Neutrophil (primary cell): ENCODE results near the gene POLR2B.

Source experiments
- H3K27ac ChIP-seq: fragments of 200-600 bp; sonication (generic); 2 replicates; pipeline ENCODE4 v1.5.1; 2016; ENCODE audit warnings: mild to moderate bottlenecking, moderate library complexity
- H3K27me3 ChIP-seq: fragments of 200-600 bp; sonication (generic); 2 replicates; pipeline ENCODE4 v1.6.0; 2016; ENCODE audit warnings: mild to moderate bottlenecking
- H3K36me3 ChIP-seq: fragments of 200-600 bp; sonication (generic); 2 replicates; pipeline ENCODE4 v1.5.1; 2017
- H3K4me1 ChIP-seq, 2 experiments: fragments of 200-600 bp in 1 of 2; sonication (generic) in 1 of 2; 1 replicate in 1 of 2; 2 replicates in 1 of 2; pipeline versions ENCODE4 v1.5.1 to v1.6.1; 2013 to 2016; ENCODE audit warnings: low read depth in 1 of 2, low read length in 1 of 2, mild to moderate bottlenecking in 1 of 2, moderate library complexity in 1 of 2; ENCODE audit not compliant: control insufficient read depth in 1 of 2, insufficient read depth in 1 of 2
- H3K4me3 ChIP-seq, 2 experiments: fragments of 200-600 bp in 1 of 2; sonication (generic) in 1 of 2; 1 replicate in 1 of 2; 2 replicates in 1 of 2; pipeline ENCODE4 v1.5.1; 2013 to 2016; ENCODE audit warnings: low read depth in 1 of 2, low read length in 1 of 2, mild to moderate bottlenecking in 1 of 2, moderate library complexity in 1 of 2
- H3K9me3 ChIP-seq: fragments of 200-600 bp; sonication (generic); 2 replicates; pipeline ENCODE4 v1.5.1; 2016
- TF ChIP-seq, protein P1 (sequence below): fragments of 200-600 bp; sonication (generic); IDR thresholded peaks from 2 replicates; pipeline ENCODE4 v1.5.1; 2016; ENCODE audit warnings: antibody characterized with exemption

Gene POLR2B

DNA sequence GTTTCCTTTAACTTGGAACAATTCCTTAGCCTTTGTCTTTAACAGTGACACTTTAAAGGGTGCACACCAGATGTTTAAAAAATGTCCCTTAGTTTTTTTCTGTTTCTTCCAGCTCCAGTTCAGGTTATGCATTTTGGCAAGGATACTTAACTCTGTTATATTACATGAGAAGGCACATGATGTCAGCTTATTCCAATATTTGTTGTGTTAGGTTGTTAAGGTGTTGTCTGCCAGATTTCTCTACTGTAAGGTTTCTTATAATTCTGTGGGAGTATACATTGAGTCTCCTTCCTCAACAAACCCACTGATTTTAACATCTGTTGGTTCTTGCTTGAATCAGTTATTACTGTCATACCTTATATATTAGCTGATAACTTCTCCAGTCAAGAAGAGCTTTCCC lies 37.7 kb upstream of the POLR2B start:
- peaks cover 19% of the 10 kb centered on the region for H3K36me3 ChIP-seq
- H3K4me3 ChIP-seq, result no peak overlapping the region
- no peaks in the 10 kb centered on the region for H3K4me1 ChIP-seq
- H3K27ac ChIP-seq, result no peak overlapping the region
- TF ChIP-seq, protein P1, sequence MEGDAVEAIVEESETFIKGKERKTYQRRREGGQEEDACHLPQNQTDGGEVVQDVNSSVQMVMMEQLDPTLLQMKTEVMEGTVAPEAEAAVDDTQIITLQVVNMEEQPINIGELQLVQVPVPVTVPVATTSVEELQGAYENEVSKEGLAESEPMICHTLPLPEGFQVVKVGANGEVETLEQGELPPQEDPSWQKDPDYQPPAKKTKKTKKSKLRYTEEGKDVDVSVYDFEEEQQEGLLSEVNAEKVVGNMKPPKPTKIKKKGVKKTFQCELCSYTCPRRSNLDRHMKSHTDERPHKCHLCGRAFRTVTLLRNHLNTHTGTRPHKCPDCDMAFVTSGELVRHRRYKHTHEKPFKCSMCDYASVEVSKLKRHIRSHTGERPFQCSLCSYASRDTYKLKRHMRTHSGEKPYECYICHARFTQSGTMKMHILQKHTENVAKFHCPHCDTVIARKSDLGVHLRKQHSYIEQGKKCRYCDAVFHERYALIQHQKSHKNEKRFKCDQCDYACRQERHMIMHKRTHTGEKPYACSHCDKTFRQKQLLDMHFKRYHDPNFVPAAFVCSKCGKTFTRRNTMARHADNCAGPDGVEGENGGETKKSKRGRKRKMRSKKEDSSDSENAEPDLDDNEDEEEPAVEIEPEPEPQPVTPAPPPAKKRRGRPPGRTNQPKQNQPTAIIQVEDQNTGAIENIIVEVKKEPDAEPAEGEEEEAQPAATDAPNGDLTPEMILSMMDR, result no peak
- H3K27me3 ChIP-seq, result no peaks in the 10 kb centered on the region
- H3K9me3 ChIP-seq, result no peaks in the 10 kb centered on the region

DNA sequence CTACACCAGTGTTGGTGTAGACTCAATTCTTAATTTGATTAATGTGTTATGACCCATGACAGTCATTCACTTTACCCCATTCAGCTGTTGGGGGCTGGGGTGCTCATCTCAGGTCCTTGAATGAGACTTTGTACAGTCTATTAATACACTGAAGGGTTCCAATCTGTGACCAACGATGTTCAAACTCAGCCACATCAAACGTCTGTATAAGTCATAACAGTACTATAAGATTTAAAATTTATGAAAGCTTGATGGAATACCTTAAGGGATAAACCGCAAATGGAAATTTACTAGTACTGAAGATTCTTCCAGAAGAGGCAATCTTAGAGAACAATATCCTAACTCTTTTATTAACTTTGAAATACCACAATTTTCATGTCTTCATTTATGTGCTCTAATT lies 37.3 kb upstream of the POLR2B start:
- H3K27ac ChIP-seq, result no peak overlapping the region
- no peaks in the 10 kb centered on the region for H3K27me3 ChIP-seq
- peaks cover 18% of the 10 kb centered on the region for H3K36me3 ChIP-seq
- no peaks in the 10 kb centered on the region for H3K4me1 ChIP-seq
- no peaks in the 10 kb centered on the region for H3K9me3 ChIP-seq
- TF ChIP-seq, protein P1, result no peak
- no peak overlapping the region for H3K4me3 ChIP-seq

DNA sequence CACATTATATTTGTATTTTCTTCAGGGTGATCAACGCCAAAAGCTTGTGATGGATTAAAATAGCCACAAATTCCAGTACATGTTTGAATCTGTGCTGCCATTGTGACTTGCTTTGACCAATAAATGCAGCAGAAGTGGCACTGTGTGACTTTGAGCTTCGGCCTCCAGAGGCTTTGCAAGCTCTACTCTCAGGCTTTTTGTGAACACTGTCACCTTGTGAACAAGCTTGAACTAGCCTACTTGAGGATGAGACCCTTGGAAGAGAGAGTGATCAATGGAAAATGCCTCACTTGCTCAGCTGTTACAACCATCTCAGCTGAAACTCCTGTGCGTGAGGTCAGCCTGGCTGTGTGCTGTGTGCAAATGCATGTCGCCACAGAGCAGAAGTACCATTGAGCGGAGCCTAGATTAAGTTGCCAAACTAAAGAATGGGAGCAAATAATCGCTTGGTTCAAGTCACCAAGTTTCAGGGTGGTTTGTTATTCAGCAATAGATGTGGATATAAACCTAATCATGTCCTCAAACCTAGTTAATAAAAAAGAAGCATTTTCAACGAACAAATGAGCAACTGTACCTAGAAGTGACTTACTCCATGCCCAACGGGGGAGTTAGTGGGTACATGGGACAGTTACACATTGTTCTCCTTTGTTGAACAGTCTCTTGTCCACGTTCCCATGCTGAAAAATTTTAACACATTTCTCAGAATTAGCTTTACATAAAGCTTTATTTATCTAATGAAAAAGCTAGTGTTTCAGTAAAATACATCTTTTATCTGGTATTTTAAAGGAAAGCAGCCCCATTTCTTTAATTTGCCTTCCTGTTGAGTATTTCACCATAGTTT lies 24.8 kb upstream of the POLR2B start:
- TF ChIP-seq, protein P1, result no peak
- Histone ChIP-seq H3K4me1 (peaks cover 10 to 12% of the 10 kb centered on the region in 2 experiments), H3K9me3 (no peaks in the 10 kb centered on the region), H3K27ac (no peak overlapping the region), H3K27me3 (no peaks in the 10 kb centered on the region), H3K36me3 (no peaks in the 10 kb centered on the region), H3K4me3 (no peak overlapping the region)

DNA sequence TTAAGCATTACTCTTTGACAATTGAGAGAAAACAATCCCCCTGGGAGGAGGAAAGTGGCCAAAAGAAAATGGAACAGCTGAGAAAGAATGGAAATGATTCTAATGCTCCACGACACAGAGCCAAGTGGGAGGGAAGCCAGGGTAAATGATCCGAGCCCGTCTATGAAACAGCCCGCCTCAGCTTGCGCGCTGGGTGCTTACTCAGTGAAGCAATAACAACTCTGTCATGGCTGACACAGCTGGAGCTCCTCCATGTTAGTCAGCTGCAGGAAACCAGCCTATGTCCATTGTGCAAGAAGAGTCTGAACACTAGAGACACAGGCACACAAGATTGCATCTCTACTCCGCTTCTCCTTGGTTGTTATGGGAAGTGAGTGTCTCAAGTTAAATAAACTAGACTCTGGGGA lies 20.6 kb upstream of the POLR2B start:
- TF ChIP-seq, protein P1, result no peak

DNA sequence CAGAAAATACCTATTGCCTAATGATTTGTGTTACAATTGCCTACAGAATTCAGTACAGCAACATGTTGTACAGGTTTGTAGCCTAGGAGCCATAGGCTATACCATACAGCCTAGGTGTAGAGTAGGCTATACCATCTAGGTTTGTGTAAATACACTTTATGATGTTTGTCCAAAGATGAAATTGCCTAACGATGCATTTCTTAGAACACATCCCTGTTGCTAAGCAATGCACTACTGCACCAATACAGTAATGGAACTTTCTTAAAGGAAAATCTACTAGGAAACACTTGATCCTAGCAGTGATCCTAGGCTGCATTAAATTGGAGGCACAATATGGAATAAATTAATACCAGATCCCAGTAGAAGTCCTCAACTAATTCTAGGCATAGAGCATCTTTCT lies 19.6 kb upstream of the POLR2B start:
- H3K27me3 ChIP-seq, result no peaks in the 10 kb centered on the region
- no peaks in the 10 kb centered on the region for H3K9me3 ChIP-seq
- H3K27ac ChIP-seq, result peak overlapping the region; percentile 60
- peaks cover 12 to 14% of the 10 kb centered on the region in 2 experiments for H3K4me1 ChIP-seq
- TF ChIP-seq, protein P1, result no peak
- H3K4me3 ChIP-seq, result no peak overlapping the region
- peaks cover 24% of the 10 kb centered on the region for H3K36me3 ChIP-seq

More for the DNA sequence above, 20.6 kb upstream of the POLR2B start:
- Histone ChIP-seq H3K4me1 (peaks cover 12 to 14% of the 10 kb centered on the region in 2 experiments), H3K27ac (peak overlapping the region; percentile 60), H3K4me3 (peak overlapping the region; percentile 10 to 22), H3K9me3 (no peaks in the 10 kb centered on the region), H3K27me3 (no peaks in the 10 kb centered on the region), H3K36me3 (peaks cover 14% of the 10 kb centered on the region)
